Left lung (tissue), 10 donors: ENCODE results near the gene LMTK3. TPM values are rescaled to one million over a fixed set of nuclear protein-coding genes. Genes with fewer than 3 reads are reported as not detected.

Source experiments
- ATAC-seq: fragments of 200-7000 bp; cut with Tn5 transposase; one replicate; pipeline ENCODE4 v1.9.1; 2020; ENCODE audit warnings: moderate library complexity
- DNase-seq, 4 donors: peaks; one replicate each; pipeline ENCODE4 v3.0.0-alpha.2; 2013 to 2020
- H3K27ac ChIP-seq, 2 donors: fragments of 200-600 bp; sonication (generic) in 1 of 2; one replicate each; pipeline versions ENCODE4 v1.5.0 to v1.8.0; 2020 to 2021
- H3K27me3 ChIP-seq, 2 donors: fragments of 200-600 bp; sonication (generic) in 1 of 2; one replicate each; pipeline versions ENCODE4 v1.5.0 to v1.8.0; 2020 to 2021
- H3K36me3 ChIP-seq, 2 donors: fragments of 200-600 bp; sonication (generic) in 1 of 2; one replicate each; pipeline versions ENCODE4 v1.5.0 to v1.8.0; 2020 to 2021
- H3K4me1 ChIP-seq, 2 donors: fragments of 200-600 bp; one replicate each; pipeline ENCODE4 v1.8.0; 2021
- H3K4me3 ChIP-seq, 2 donors: fragments of 200-600 bp; sonication (generic) in 1 of 2; one replicate each; pipeline versions ENCODE4 v1.5.0 to v1.8.0; 2020 to 2021; ENCODE audit warnings: mild to moderate bottlenecking in 1 of 2
- H3K9me3 ChIP-seq, 2 donors: fragments of 200-600 bp; sonication (generic) in 1 of 2; one replicate each; pipeline versions ENCODE4 v1.5.0 to v1.8.0; 2020 to 2021
- intact Hi-C, 2 donors: fragments of 100-400 bp; cut with DNase I; formaldehyde crosslinking; loops; one replicate each; pipeline versions ENCODE4 v1.11.2 to v1.14.2; 2022
- polyA plus RNA-seq, 6 donors: library from polyadenylated mRNA; unstranded; fragments of 120-200 nt; gene quantifications; one replicate each; pipeline ENCODE4 v1.2.1, GENCODE V29; 2013; ENCODE audit not compliant: insufficient read length in 6 of 6
- total RNA-seq, 2 donors: library from RNA; stranded (reverse); fragmentation: NEBNext Ultra II Directional; extraction: Animal tissue kit (Norgen Biotek cat#: 25700); gene quantifications; one replicate each; pipeline ENCODE4 v1.2.1, GENCODE V29; 2021
- TF ChIP-seq, protein P1 (sequence below), 2 donors: fragments of 200-600 bp; sonication (generic) in 1 of 2; IDR thresholded peaks; one replicate each; pipeline versions ENCODE4 v1.5.0 to v1.8.0; 2021; ENCODE audit warnings: antibody characterized with exemption in 2 of 2
- donor health status: DM: no; HTN: yes; CAD: no.
- donor health status: DM: no; HTN: no; CAD: no.

The LMTK3 gene
- total and polyA plus RNA-seq, 8 donors: 1.7 to 9.5 (median 3.1) TPM

DNA sequence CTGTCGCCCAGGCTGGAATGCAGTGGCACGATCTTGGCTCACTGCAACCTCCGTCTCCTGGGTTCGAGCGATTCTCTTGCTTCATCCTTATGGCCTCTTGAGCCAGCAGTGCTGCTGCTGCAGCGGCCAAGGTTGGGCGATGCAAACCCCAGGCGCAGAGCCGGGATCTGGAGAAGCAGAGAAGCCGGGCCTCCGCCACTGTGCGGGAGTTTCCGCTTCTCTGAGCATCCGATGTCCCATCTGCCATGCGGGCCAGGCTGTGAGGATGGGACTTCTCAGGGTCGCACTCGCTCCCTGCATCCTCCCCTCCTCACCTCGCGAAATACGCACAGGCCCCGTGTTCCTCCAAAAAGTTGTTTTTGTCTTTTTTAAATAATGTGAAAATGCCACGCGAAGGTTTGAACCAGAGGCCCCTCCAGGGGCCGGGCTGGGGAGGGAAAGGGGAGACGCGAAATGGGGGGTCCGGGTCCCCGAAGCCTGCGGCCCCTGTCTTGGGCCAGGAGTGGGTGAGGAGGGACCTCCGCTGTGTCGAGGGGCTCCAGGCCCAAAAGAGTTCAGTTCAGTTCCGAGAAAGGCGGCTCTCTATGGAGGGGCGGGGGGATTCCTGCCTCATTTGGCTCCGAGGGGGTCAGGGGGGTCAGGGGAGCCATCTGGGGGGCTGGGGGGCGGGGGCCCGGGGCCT is 26.6 kb downstream of the LMTK3 start:
- DNase-seq (no peak), ATAC-seq (no peak)
- intact Hi-C loops: no loop called here
- Histone ChIP-seq H3K4me3 (no peak overlapping the region), H3K4me1 (peaks cover 6 to 26% of the 10 kb centered on the region in 2 donors), H3K27me3 (peaks cover 0 to 8% of the 10 kb centered on the region in 2 donors), H3K27ac (no peak overlapping the region), H3K9me3 (no peaks in the 10 kb centered on the region), H3K36me3 (no peaks in the 10 kb centered on the region)
- TF ChIP-seq, protein P1, sequence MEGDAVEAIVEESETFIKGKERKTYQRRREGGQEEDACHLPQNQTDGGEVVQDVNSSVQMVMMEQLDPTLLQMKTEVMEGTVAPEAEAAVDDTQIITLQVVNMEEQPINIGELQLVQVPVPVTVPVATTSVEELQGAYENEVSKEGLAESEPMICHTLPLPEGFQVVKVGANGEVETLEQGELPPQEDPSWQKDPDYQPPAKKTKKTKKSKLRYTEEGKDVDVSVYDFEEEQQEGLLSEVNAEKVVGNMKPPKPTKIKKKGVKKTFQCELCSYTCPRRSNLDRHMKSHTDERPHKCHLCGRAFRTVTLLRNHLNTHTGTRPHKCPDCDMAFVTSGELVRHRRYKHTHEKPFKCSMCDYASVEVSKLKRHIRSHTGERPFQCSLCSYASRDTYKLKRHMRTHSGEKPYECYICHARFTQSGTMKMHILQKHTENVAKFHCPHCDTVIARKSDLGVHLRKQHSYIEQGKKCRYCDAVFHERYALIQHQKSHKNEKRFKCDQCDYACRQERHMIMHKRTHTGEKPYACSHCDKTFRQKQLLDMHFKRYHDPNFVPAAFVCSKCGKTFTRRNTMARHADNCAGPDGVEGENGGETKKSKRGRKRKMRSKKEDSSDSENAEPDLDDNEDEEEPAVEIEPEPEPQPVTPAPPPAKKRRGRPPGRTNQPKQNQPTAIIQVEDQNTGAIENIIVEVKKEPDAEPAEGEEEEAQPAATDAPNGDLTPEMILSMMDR (IDR thresholded peaks at IDR 0.05): no peak

DNA sequence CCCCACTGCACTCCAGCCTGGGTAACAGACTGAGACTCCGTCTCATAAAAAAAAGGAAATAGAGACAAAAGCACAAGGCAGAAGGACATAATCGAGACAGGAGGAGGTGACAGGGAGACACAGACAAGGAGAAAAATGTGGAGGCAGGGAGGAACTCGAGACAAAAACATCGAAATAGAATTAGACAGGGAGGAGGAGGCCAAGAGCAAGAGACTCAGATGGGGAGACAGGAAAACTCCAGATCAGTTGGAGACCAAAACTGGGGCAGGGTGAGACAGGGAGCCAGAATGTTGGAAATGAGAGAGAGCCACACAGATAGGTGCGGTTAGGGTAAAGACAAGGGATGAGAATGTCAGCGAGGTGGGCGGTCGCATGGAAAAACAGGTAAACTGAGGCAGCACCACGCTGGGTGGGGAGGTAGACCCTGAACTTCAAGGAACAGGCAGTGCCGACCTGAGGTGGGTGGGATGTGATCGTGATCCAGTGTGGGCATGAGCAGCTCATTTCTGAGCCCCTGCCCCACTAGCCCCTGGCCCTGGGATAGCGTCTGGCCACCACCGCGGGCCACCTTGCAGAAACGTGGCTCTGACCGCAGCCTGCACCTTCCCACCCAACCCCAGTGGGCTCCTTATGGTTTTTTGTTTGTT is 27.3 kb downstream of the LMTK3 start:
- intact Hi-C loops: no loop called here
- TF ChIP-seq, protein P1 (IDR thresholded peaks at IDR 0.05): no peak

DNA sequence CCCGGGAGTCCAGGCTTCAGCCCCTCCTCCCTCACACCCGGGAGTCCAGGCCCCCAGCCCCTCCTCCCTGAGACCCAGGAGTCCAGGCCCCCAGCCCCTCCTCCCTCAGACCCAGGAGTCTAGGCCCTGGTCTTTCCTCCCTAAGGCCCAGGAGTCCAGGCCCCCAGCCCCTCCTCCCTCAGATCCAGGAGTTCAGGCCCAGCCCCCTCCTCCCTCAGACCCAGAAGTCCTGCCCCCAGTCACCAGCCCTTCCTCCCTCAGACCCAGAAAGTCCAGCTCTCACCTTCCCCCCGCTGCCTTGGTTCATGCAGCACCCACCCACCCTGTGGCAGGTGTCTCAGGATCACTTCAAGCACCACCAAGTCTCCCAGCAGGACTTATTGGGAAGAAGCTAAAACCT is 28.3 kb downstream of the LMTK3 start:
- intact Hi-C loops: no loop called here
- ATAC-seq: no peak
- H3K4me3 ChIP-seq: no peak overlapping the region
- H3K27me3 ChIP-seq: peaks cover 0 to 4% of the 10 kb centered on the region in 2 donors
- peaks cover 8 to 23% of the 10 kb centered on the region in 2 donors for H3K4me1 ChIP-seq
- peaks cover 0 to 10% of the 10 kb centered on the region in 2 donors for H3K36me3 ChIP-seq
- TF ChIP-seq, protein P1 (IDR thresholded peaks at IDR 0.05): no peak
- DNase-seq: no peak
- H3K9me3 ChIP-seq: no peaks in the 10 kb centered on the region
- H3K27ac ChIP-seq: no peak overlapping the region

More for the DNA sequence above, 27.3 kb downstream of the LMTK3 start:
- H3K4me3 ChIP-seq: no peak overlapping the region
- no peak for DNase-seq
- peaks cover 0 to 4% of the 10 kb centered on the region in 2 donors for H3K27me3 ChIP-seq
- no peaks in the 10 kb centered on the region for H3K9me3 ChIP-seq
- no peak overlapping the region for H3K27ac ChIP-seq
- H3K36me3 ChIP-seq: peaks cover 0 to under 1% of the 10 kb centered on the region in 2 donors
- no peak for ATAC-seq
- H3K4me1 ChIP-seq: peaks cover 8 to 23% of the 10 kb centered on the region in 2 donors

DNA sequence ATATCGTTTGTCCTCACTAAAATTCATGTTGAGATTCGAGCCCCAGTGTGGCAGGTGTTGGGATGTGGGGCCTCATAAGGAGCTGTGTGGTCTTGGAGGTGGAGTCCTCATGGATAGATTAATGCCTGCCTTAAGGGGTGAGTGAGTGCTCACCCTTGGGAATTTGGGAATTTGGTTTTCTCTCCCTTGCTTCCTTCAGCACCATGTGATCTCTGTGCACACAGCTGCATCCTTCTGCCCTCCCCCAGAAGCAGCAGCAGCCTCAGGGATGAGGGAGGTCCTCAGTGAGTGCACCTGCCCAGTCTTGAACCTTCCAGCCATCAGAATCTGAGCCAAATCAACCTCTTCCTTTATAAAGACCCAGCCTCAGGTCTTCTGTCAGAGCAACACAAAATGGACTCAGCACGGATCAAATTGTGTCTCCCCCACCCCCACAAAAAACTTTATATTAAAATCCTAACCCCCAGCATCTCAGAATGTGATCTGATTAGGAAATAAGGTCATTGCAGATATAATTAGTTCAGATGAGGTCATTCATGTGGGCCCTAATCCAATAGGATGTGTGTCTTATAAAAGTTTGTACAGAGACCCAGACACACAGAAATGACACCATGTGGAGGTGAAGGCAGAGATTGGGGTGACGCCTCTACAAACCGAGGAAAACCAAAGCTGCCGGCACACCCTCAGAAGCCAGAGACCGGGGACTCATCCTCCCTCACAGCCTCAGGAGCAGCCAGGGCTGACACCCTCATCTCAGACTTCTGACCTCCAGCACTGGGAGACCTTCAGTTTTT is 29.6 kb downstream of the LMTK3 start:
- no peaks in the 10 kb centered on the region for H3K9me3 ChIP-seq
- peaks cover 8 to 23% of the 10 kb centered on the region in 2 donors for H3K4me1 ChIP-seq
- H3K27me3 ChIP-seq: peaks cover 0 to 4% of the 10 kb centered on the region in 2 donors
- no peak overlapping the region for H3K4me3 ChIP-seq
- H3K36me3 ChIP-seq: peaks cover 0 to 22% of the 10 kb centered on the region in 2 donors
- DNase-seq (no peak), ATAC-seq (no peak)
- intact Hi-C loops: no loop called here
- TF ChIP-seq, protein P1 (IDR thresholded peaks at IDR 0.05): no peak
- H3K27ac ChIP-seq: no peak overlapping the region
